Panc1 (cell line): ENCODE results near the gene KLHL26. TPM values are rescaled to one million over a fixed set of nuclear protein-coding genes. Genes with fewer than 3 reads are reported as not detected.

Experiments used
- ATAC-seq: fragments of 200-7000 bp; cut with Tn5 transposase; 2 replicates; pipeline ENCODE4 v1.9.1; 2020; ENCODE audit warnings: mild to moderate bottlenecking, moderate library complexity
- BruUV-seq: library from RNA; stranded (reverse); fragments of 400-500 nt; replicated peaks from 2 replicates; lab custom pipeline; 2021; lab: Mats Ljungman, UMichigan
- CTCF ChIA-PET: fragments of 300-600 bp; sonication (Branson Sonifier 250); formaldehyde crosslinking; loops from one replicate; lab custom pipeline; 2022; ENCODE audit warnings: antibody characterized with exemption; lab: Charles Lee
- POLR2A ChIA-PET: fragments of 300-600 bp; sonication (Branson Sonifier 250); formaldehyde crosslinking; loops from one replicate; lab custom pipeline; 2022; ENCODE audit warnings: antibody characterized with exemption; lab: Charles Lee
- DNase-seq: peaks from one replicate; pipeline ENCODE4 v3.0.0-alpha.2; 2010; ENCODE audit warnings: low read depth, low spot score
- H3K27ac ChIP-seq: 2 replicates; pipeline ENCODE4 v1.5.1; 2011; ENCODE audit warnings: mild to moderate bottlenecking, low read length, inconsistent platforms
- H3K27me3 ChIP-seq: fragments of 200-500 bp; sonication (Bioruptor generic); 2 replicates; pipeline ENCODE4 v1.6.0; 2014; ENCODE audit warnings: low read length, inconsistent platforms; ENCODE audit not compliant: control insufficient read depth, insufficient read depth
- H3K36me3 ChIP-seq: fragments of 200-500 bp; sonication (Bioruptor generic); 2 replicates; pipeline ENCODE4 v1.5.1; 2014; ENCODE audit warnings: inconsistent platforms, mild to moderate bottlenecking, low read length, moderate library complexity; ENCODE audit not compliant: control insufficient read depth, insufficient read depth
- H3K4me1 ChIP-seq: 2 replicates; pipeline ENCODE4 v1.5.1; 2011; ENCODE audit warnings: inconsistent platforms, mild to moderate bottlenecking, low read length, moderate library complexity; ENCODE audit not compliant: control insufficient read depth, insufficient read depth
- H3K4me3 ChIP-seq, 2 experiments: 2 replicates each; pipeline ENCODE4 v1.5.1; 2011 to 2012; ENCODE audit warnings: low read depth in 2 of 2, low read length in 2 of 2, mild to moderate bottlenecking in 2 of 2, inconsistent platforms in 1 of 2, moderate library complexity in 1 of 2
- H3K9me3 ChIP-seq: fragments of 200-500 bp; sonication (Bioruptor generic); 2 replicates; pipeline ENCODE4 v1.5.1; 2014; ENCODE audit warnings: low read depth, mild to moderate bottlenecking, inconsistent platforms, low read length, moderate library complexity; ENCODE audit not compliant: control insufficient read depth, insufficient read depth
- CTCF ChIP-seq: fragments of 450-650 bp; IDR thresholded peaks from 2 replicates; pipeline ENCODE4 v1.5.1; 2017; ENCODE audit warnings: mild to moderate bottlenecking
- POLR2AphosphoS5 ChIP-seq: IDR thresholded peaks from 2 replicates; pipeline ENCODE4 v1.6.1; 2012; ENCODE audit warnings: mild to moderate bottlenecking, low read depth, low read length, moderate library complexity
- REST ChIP-seq, 2 experiments: IDR thresholded peaks; 2 replicates each; pipeline ENCODE4 v1.6.1; 2011 to 2012; ENCODE audit warnings: low read depth in 2 of 2, control low read depth in 1 of 2, low read length in 1 of 2, mild to moderate bottlenecking in 1 of 2, moderate library complexity in 1 of 2; ENCODE audit not compliant: insufficient read depth in 1 of 2
- SIN3A ChIP-seq: IDR thresholded peaks from 2 replicates; pipeline ENCODE4 v1.6.1; 2012; ENCODE audit warnings: low read depth, mild to moderate bottlenecking, low read length, moderate library complexity, borderline replicate concordance; ENCODE audit not compliant: insufficient read depth
- TCF7L2 ChIP-seq: IDR thresholded peaks from 2 replicates; pipeline ENCODE4 v1.6.1; 2011; ENCODE audit warnings: mild to moderate bottlenecking, low read depth, low read length, inconsistent platforms
- in situ Hi-C: cut with HindIII; loops from 2 replicates; pipeline ENCODE4 v1.10.0; 2016; ENCODE audit warnings: low sequenced_read_pairs, low pct_unique_long_range_greater_than_20kb
- intact Hi-C: fragments of 100-400 bp; cut with micrococcal nuclease; formaldehyde crosslinking; loops from one replicate; pipeline ENCODE4 v1.10.0; 2022; ENCODE audit not compliant: unreplicated experiment
- total RNA-seq: library from RNA; stranded (reverse); gene quantifications from one replicate; pipeline ENCODE4 v1.2.1, GENCODE V29; 2021; ENCODE audit not compliant: unreplicated experiment

The KLHL26 gene
- total RNA-seq, 1 experiment from 2014 or later, result 4.4 TPM

GRCh38 chr19:18589380-18590272 is 47.2 kb upstream of the KLHL26 start:
- CTCF ChIA-PET, result interaction anchor here (0.6 to 1.5 kb wide), 7 partner anchors 9 to 429 kb away, joined by 3 to 12 read pairs (median 5); no protein-coding TSS in a partner anchor
- peak; percentile 50 for DNase-seq
- H3K4me1 ChIP-seq, result no peaks in the 10 kb centered on the region
- H3K4me3 ChIP-seq, result peak overlapping the region; percentile 65 to 70
- no peaks in the 10 kb centered on the region for H3K9me3 ChIP-seq
- POLR2A ChIA-PET, result no interaction called here
- H3K36me3 ChIP-seq, result no peaks in the 10 kb centered on the region; the same call in 1 of the 2 replicates
- no TSS peak for BruUV-seq
- TF ChIP-seq SIN3A (no peak), TCF7L2 (no peak), POLR2AphosphoS5 (no peak), CTCF (no peak), REST (IDR thresholded peaks at IDR 0.05; ENCODE audit: insufficient read depth in 1 of 2, low read depth in 2 of 2, low read length in 1 of 2) (no peak)
- intact Hi-C loops (loop anchor here (5.0 to 10.0 kb wide), 2 partner anchors 85 to 258 kb away; no protein-coding TSS in a partner anchor), in situ Hi-C loops (no loop called here)
- H3K27ac ChIP-seq, result peak overlapping the region; percentile 76
- ATAC-seq, result peak; percentile 67
- no peaks in the 10 kb centered on the region for H3K27me3 ChIP-seq

- in situ Hi-C loops, result no loop called here
- POLR2A ChIA-PET, result no interaction called here
- ATAC-seq (peak; percentile 76), DNase-seq (peak; percentile 75)
- Histone ChIP-seq H3K27me3 (no peaks in the 10 kb centered on the region), H3K27ac (peak overlapping the region; percentile 76), H3K4me1 (no peaks in the 10 kb centered on the region), H3K36me3 (no peaks in the 10 kb centered on the region; the same call in 1 of the 2 replicates), H3K9me3 (no peaks in the 10 kb centered on the region), H3K4me3 (peak overlapping the region; percentile 65 to 70)
- TF ChIP-seq POLR2AphosphoS5 (0 out of 2 replicates have a peak, but pooled peaks have one; percentile 14), REST (IDR thresholded peaks at IDR 0.05; ENCODE audit: insufficient read depth in 1 of 2, low read depth in 2 of 2, low read length in 1 of 2) (no peak; a peak in 1 of 4 replicates), SIN3A (no peak), CTCF (peak; percentile 79)
- BruUV-seq, result TSS peak; percentile 85
- CTCF ChIA-PET, result interaction anchor here (0.7 kb wide), 2 partner anchors 102 to 430 kb away, joined by 5 to 8 read pairs; no protein-coding TSS in a partner anchor
- intact Hi-C loops, result loop anchor here (5.0 to 10.0 kb wide), 2 partner anchors 84 to 257 kb away; no protein-coding TSS in a partner anchor
Observed at GRCh38 chr19:18590273-18591272, 46.3 kb upstream of the KLHL26 start.
